Liver (tissue), 3 donors: Measurements from ENCODE around the gene ABCA12.

ENCODE experiments used
- CTCF ChIP-seq: fragments of 150-350 bp; IDR thresholded peaks from 2 replicates; pipeline ENCODE4 v1.5.1; 2017; ENCODE audit warnings: improper control_type of control experiment, low read depth, low read length; ENCODE audit not compliant: missing input control
- TAF1 ChIP-seq: conservative IDR thresholded peaks from 2 replicates; pipeline ENCODE4 v1.6.1; 2016; ENCODE audit warnings: antibody characterized with exemption, mild to moderate bottlenecking
- donor health status: healthy.
- donor health status: healthy.

GRCh38 chr2:215186021-215186420, 47.6 kb upstream of the ABCA12 start:
- TF ChIP-seq CTCF (no peak), TAF1 (no peak)
